ENCODE data around the gene IFITM1. TPM values are rescaled to one million over a fixed set of nuclear protein-coding genes. Genes with fewer than 3 reads are reported as not detected.
"Not testable (repeated sequence)": the region's sequence is repeated elsewhere in the genome, so short reads cannot be mapped to it uniquely, and the experiment has no call there.

The IFITM1 gene
- total RNA-seq, 2 experiments from 2014 or later, result 36.4 to 72.4 TPM

DNA sequence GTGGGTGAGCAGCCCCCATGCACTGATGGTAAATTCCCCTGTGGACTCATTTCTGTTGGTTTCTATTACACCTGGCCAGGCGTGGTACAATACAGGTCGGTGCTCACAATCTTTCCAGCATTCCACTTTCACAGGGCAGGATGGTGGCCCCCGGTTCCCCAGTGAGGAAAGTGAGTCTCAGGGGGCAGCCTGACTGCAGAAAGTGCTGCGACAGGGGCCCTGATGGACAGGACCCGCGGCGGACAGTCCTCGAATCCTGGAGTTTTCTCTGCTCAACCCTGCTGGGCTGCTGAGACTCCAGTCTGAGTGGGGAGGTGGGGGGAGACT, 28.0 kb upstream of the IFITM1 start:
- Histone ChIP-seq H3K27ac (ENCODE audit: low read depth, low read length, poor library complexity, severe bottlenecking) (no peak overlapping the region), H3K9me2 (ENCODE audit: insufficient read depth, low read length) (no peaks in the 10 kb centered on the region), H3K4me2 (ENCODE audit: low read length) (no peak overlapping the region), H2AFZ (ENCODE audit: low read length) (no peak overlapping the region), H3K36me3 (ENCODE audit: insufficient read depth, low read length) (no peaks in the 10 kb centered on the region), H4K20me1 (ENCODE audit: insufficient read depth, low read length) (no peaks in the 10 kb centered on the region), H3K79me2 (ENCODE audit: insufficient read depth, low read depth, low read length) (no peaks in the 10 kb centered on the region), H3K9me3 (ENCODE audit: low read length) (no peaks in the 10 kb centered on the region), H3K4me3 (ENCODE audit: low read depth, low read length, poor library complexity, severe bottlenecking) (no peak overlapping the region), H3K4me1 (ENCODE audit: insufficient read depth, low read length, poor library complexity, severe bottlenecking) (no peaks in the 10 kb centered on the region)
- intact Hi-C loops (cut with micrococcal nuclease; ENCODE audit: unreplicated experiment), result no loop called here
- no peak for DNase-seq (ENCODE audit: low spot score)
- TF ChIP-seq, protein P1, sequence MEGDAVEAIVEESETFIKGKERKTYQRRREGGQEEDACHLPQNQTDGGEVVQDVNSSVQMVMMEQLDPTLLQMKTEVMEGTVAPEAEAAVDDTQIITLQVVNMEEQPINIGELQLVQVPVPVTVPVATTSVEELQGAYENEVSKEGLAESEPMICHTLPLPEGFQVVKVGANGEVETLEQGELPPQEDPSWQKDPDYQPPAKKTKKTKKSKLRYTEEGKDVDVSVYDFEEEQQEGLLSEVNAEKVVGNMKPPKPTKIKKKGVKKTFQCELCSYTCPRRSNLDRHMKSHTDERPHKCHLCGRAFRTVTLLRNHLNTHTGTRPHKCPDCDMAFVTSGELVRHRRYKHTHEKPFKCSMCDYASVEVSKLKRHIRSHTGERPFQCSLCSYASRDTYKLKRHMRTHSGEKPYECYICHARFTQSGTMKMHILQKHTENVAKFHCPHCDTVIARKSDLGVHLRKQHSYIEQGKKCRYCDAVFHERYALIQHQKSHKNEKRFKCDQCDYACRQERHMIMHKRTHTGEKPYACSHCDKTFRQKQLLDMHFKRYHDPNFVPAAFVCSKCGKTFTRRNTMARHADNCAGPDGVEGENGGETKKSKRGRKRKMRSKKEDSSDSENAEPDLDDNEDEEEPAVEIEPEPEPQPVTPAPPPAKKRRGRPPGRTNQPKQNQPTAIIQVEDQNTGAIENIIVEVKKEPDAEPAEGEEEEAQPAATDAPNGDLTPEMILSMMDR (conservative IDR thresholded peaks at IDR 0.05; ENCODE audit: low read length), result no peak
- no peak for TF ChIP-seq EZH2phosphoT487 (IDR thresholded peaks at IDR 0.05; ENCODE audit: borderline replicate concordance, low read depth, low read length)
- ChIA-PET POLR2A (no interaction called here), CTCF (ENCODE audit: unreplicated experiment) (no interaction called here)
- no TSS peak for BruUV-seq (replicated peaks)

DNA sequence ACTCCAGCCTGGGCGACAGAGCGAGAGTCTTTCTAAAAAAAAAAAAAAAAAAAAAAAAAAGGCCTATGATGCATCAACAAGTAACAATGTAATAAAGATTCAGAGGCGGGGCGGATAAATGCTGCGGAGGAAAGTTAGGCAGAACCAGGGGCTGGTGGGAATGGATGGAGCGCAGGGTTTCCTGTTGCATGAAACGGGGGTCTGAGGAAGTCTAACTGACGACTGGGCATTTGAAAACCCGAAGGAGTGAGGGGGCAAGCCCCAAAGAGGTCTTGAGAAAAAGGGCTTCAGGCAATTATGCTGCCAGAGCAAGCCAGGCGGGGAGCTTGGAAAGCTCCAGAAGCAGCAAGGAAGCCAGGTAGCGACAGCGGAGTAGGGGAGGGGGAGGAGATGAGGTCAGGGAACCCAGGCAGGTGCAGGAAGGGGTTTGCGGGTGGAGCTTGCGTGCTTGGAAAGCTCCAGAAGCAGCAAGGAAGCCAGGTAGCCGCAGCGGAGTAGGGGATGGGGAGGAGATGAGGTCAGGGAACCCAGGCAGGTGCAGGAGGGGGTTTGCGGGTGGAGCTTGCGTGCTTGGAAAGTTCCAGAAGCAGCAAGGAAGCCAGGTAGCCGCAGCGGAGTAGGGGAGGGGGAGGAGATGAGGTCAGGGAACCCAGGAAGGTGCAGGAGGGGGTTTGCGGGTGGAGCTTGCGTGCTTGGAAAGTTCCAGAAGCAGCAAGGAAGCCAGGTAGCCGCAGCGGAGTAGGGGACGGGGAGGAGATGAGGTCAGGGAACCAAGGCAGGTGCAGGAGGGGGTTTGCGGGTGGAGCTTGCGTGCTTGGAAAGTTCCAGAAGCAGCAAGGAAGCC, 26.6 kb upstream of the IFITM1 start:
- H3K79me2 ChIP-seq (ENCODE audit: insufficient read depth, low read depth, low read length); H3K9me3 ChIP-seq (ENCODE audit: low read length); H3K4me1 ChIP-seq (ENCODE audit: insufficient read depth, low read length, poor library complexity, severe bottlenecking); H4K20me1 ChIP-seq (ENCODE audit: insufficient read depth, low read length); H3K4me2 ChIP-seq (ENCODE audit: low read length); H3K27ac ChIP-seq (ENCODE audit: low read depth, low read length, poor library complexity, severe bottlenecking); H2AFZ ChIP-seq (ENCODE audit: low read length); CTCF ChIA-PET (ENCODE audit: unreplicated experiment); intact Hi-C loops (cut with micrococcal nuclease; ENCODE audit: unreplicated experiment); H3K4me3 ChIP-seq (ENCODE audit: low read depth, low read length, poor library complexity, severe bottlenecking); H3K36me3 ChIP-seq (ENCODE audit: insufficient read depth, low read length); BruUV-seq (replicated peaks); DNase-seq (ENCODE audit: low spot score); H3K9me2 ChIP-seq (ENCODE audit: insufficient read depth, low read length): not testable (repeated sequence)
- POLR2A ChIA-PET, result interaction anchor here (0.8 kb wide), 1 partner anchor 11 kb away, joined by 3 read pairs; no protein-coding TSS in a partner anchor

DNA sequence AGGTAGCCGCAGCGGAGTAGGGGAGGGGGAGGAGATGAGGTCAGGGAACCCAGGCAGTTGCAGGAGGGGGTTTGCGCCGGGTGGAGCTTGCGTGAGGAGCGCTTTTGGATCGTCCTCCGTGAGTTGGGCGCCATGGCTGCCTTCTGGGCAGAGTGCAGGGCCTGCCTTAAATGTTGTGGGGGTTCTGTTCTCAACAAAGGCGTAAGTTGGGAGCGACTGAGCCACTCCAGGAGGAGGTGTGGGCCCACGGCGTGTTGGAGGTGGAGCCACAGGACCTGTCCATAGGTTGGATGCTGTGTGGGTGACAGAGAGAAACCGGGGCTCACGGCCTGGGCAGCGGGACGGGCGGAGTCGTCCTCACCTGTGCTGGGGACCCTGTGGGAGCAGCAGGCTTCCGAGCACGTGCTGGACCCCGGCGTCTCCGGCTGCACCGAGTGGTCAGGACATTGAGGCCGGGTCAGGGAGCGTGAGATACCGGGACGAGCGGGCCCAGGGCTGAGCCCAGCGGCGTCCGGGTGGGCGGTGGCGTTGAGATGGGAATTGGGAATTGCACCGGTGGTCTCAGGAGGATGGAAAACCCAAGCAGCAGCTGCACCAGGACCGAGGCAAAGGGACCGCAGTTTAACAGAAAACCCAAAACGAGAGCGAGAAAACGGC, 25.9 kb upstream of the IFITM1 start:
- intact Hi-C loops (cut with micrococcal nuclease; ENCODE audit: unreplicated experiment), result no loop called here
- Histone ChIP-seq H3K36me3 (ENCODE audit: insufficient read depth, low read length) (no peaks in the 10 kb centered on the region), H3K9me3 (ENCODE audit: low read length) (no peaks in the 10 kb centered on the region), H3K9me2 (ENCODE audit: insufficient read depth, low read length) (no peaks in the 10 kb centered on the region), H3K4me1 (ENCODE audit: insufficient read depth, low read length, poor library complexity, severe bottlenecking) (no peaks in the 10 kb centered on the region), H3K4me2 (ENCODE audit: low read length) (peak overlapping the region; percentile 34; the same call in 1 of the 2 replicates), H2AFZ (ENCODE audit: low read length) (no peak overlapping the region), H3K79me2 (ENCODE audit: insufficient read depth, low read depth, low read length) (no peaks in the 10 kb centered on the region), H4K20me1 (ENCODE audit: insufficient read depth, low read length) (no peaks in the 10 kb centered on the region), H3K27ac (ENCODE audit: low read depth, low read length, poor library complexity, severe bottlenecking) (no peak overlapping the region), H3K4me3 (ENCODE audit: low read depth, low read length, poor library complexity, severe bottlenecking) (no peak overlapping the region)
- no TSS peak for BruUV-seq (replicated peaks)
- DNase-seq (ENCODE audit: low spot score), result no peak
- ChIA-PET POLR2A (interaction anchor here (0.8 kb wide), 1 partner anchor 12 kb away, joined by 3 read pairs; no protein-coding TSS in a partner anchor), CTCF (ENCODE audit: unreplicated experiment) (no interaction called here)
- TF ChIP-seq EZH2phosphoT487 (IDR thresholded peaks at IDR 0.05; ENCODE audit: borderline replicate concordance, low read depth, low read length), result no peak; the same call in 1 of the 2 replicates

Data from OCI-LY7 (cell line).